Endothelial cell of umbilical vein (primary cell): ENCODE data around the gene LPP. TPM values are rescaled to one million over a fixed set of nuclear protein-coding genes. Genes with fewer than 3 reads are reported as not detected.

Experiments
- BruUV-seq: library from RNA; stranded (reverse); fragments of 400-500 nt; replicated peaks from 2 replicates; lab custom pipeline; 2021; lab: Mats Ljungman, UMichigan
- CTCF ChIA-PET: fragments of 300-600, 350-600 bp; sonication (Branson Sonifier 250); formaldehyde crosslinking; loops from one replicate; lab custom pipeline; 2021; ENCODE audit warnings: antibody characterized with exemption, inconsistent platforms; lab: Charles Lee
- POLR2A ChIA-PET: fragments of 300-600, 350-600 bp; sonication (Branson Sonifier 250); formaldehyde crosslinking; loops from one replicate; lab custom pipeline; 2021; ENCODE audit warnings: antibody characterized with exemption, inconsistent platforms; lab: Charles Lee
- DNase-seq: peaks from one replicate; pipeline ENCODE4 v3.0.0-alpha.2; 2011; ENCODE audit warnings: low read depth, low spot score
- FAIRE-seq: peaks from 2 replicates; lab custom pipeline; 2011; peaks lifted over from hg19 to GRCh38; lab: Jason Lieb, UNC
- H2AFZ ChIP-seq: 2 replicates; pipeline ENCODE4 v1.6.0; 2012; ENCODE audit warnings: low read depth, low read length, control low read depth, inconsistent platforms
- H3K27ac ChIP-seq: 2 replicates; pipeline ENCODE4 v1.5.1; 2011; ENCODE audit warnings: low read depth, mild to moderate bottlenecking, control low read depth, low read length, moderate library complexity; ENCODE audit not compliant: insufficient read depth
- H3K27me3 ChIP-seq, 2 experiments: 2 replicates each; pipeline versions ENCODE4 v1.6.0 to v1.6.1; 2011; ENCODE audit warnings: low read length in 2 of 2, mixed read lengths in 1 of 2; ENCODE audit not compliant: control insufficient read depth in 2 of 2, insufficient read depth in 2 of 2
- H3K36me3 ChIP-seq, 2 experiments: 2 replicates in 1 of 2; 3 replicates in 1 of 2; pipeline ENCODE4 v1.5.1; 2011; ENCODE audit warnings: low read length in 2 of 2, mild to moderate bottlenecking in 1 of 2, moderate library complexity in 1 of 2; ENCODE audit not compliant: control insufficient read depth in 2 of 2, insufficient read depth in 2 of 2; ENCODE audit errors: extremely low read depth in 1 of 2
- H3K4me1 ChIP-seq: 3 replicates; pipeline ENCODE4 v1.5.1; 2011; ENCODE audit warnings: mild to moderate bottlenecking, low read length; ENCODE audit not compliant: control insufficient read depth, insufficient read depth; ENCODE audit errors: extremely low read depth
- H3K4me2 ChIP-seq: 2 replicates; pipeline ENCODE4 v1.6.1; 2011; ENCODE audit warnings: low read length, control low read depth, mixed read lengths; ENCODE audit not compliant: insufficient read depth
- H3K4me3 ChIP-seq, 3 experiments: fragments of 200-600 bp in 1 of 3; sonication (generic), shearing (Covaris generic) in 1 of 3; replicated peaks in 1 of 3; 2 replicates each; pipeline ENCODE4 v1.5.1; 2011 to 2016; ENCODE audit warnings: control low read depth in 3 of 3, low read length in 3 of 3, mild to moderate bottlenecking in 2 of 3, inconsistent platforms in 1 of 3, low read depth in 1 of 3, moderate library complexity in 1 of 3; ENCODE audit not compliant: insufficient read depth in 1 of 3
- H3K79me2 ChIP-seq: 2 replicates; pipeline ENCODE4 v1.6.0; 2012; ENCODE audit warnings: low read length, inconsistent platforms; ENCODE audit not compliant: control insufficient read depth, insufficient read depth
- H3K9ac ChIP-seq: replicated peaks from 2 replicates; pipeline ENCODE3; 2011; ENCODE audit warnings: low read length, control low read depth; ENCODE audit not compliant: insufficient read depth; ENCODE audit errors: extremely low read depth
- H3K9me1 ChIP-seq: replicated peaks from 3 replicates; pipeline ENCODE4 v1.6.0; 2011; ENCODE audit warnings: mild to moderate bottlenecking, low read length; ENCODE audit not compliant: control insufficient read depth, insufficient read depth; ENCODE audit errors: extremely low read depth
- H3K9me3 ChIP-seq: replicated peaks from 2 replicates; pipeline ENCODE4 v1.5.1; 2012; ENCODE audit warnings: low read length, inconsistent platforms; ENCODE audit not compliant: control insufficient read depth, insufficient read depth
- H4K20me1 ChIP-seq: replicated peaks from 2 replicates; pipeline ENCODE3; 2011; ENCODE audit warnings: mild to moderate bottlenecking, low read length; ENCODE audit not compliant: control insufficient read depth, insufficient read depth; ENCODE audit errors: extremely low read depth
- CTCF ChIP-seq, 2 donors: IDR thresholded peaks; 1 replicate in 1 of 2; 2 replicates in 1 of 2; pipeline ENCODE4 v1.5.1; 2011; ENCODE audit warnings: low read length in 2 of 2, mild to moderate bottlenecking in 2 of 2, moderate library complexity in 2 of 2, control low read depth in 1 of 2, inconsistent platforms in 1 of 2, low read depth in 1 of 2; ENCODE audit not compliant: insufficient read depth in 1 of 2; ENCODE audit errors: extremely low read depth in 1 of 2
- EZH2 ChIP-seq: IDR thresholded peaks from 2 replicates; pipeline ENCODE4 v1.6.1; 2012; ENCODE audit warnings: borderline replicate concordance, low read depth, mild to moderate bottlenecking, moderate library complexity, low read length, inconsistent platforms; ENCODE audit not compliant: severe bottlenecking
- FOS ChIP-seq: IDR thresholded peaks from 2 replicates; pipeline ENCODE4 v1.6.1; 2011; ENCODE audit warnings: mild to moderate bottlenecking, low read length, moderate library complexity, borderline replicate concordance; ENCODE audit not compliant: insufficient read depth
- GATA2 ChIP-seq: IDR thresholded peaks from 2 replicates; pipeline ENCODE4 v1.7.0; 2011; ENCODE audit warnings: low read depth, mild to moderate bottlenecking, moderate library complexity, mixed read lengths, low read length; ENCODE audit not compliant: insufficient read length, insufficient read depth
- MAX ChIP-seq: IDR thresholded peaks from 2 replicates; pipeline ENCODE4 v1.6.1; 2011; ENCODE audit not compliant: insufficient read depth, insufficient read length
- MYC ChIP-seq: IDR thresholded peaks from one replicate; pipeline ENCODE4 v1.6.1; 2011; ENCODE audit warnings: mild to moderate bottlenecking, low read depth, low read length
- POLR2A ChIP-seq: IDR thresholded peaks from 2 replicates; pipeline ENCODE4 v1.6.1; 2012; ENCODE audit warnings: low read depth, mild to moderate bottlenecking, control low read depth, low read length
- dilution Hi-C: fragments of 300-500 bp; cut with MboI; formaldehyde crosslinking; loops from one replicate; pipeline ENCODE4 v1.15.0; 2019; ENCODE audit warnings: low sequenced_read_pairs; ENCODE audit not compliant: extremely low pct_ligation_motif_present
- intact Hi-C: fragments of 100-400 bp; cut with micrococcal nuclease; formaldehyde crosslinking; loops from one replicate; pipeline ENCODE4 v1.10.0; 2022
- polyA plus RNA-seq, 4 experiments: library from polyadenylated mRNA; depleted of rRNA in 3 of 4; stranded (reverse) in 3 of 4; unstranded in 1 of 4; fragments of >200 nt; gene quantifications; 2 replicates each; pipeline versions ENCODE4 v1.2.1 to v1.2.3, GENCODE V29; 2011 to 2012; ENCODE audit warnings: missing spikeins in 1 of 4
- total RNA-seq: library from RNA; stranded (reverse); gene quantifications from 2 replicates; pipeline ENCODE4 v1.2.3, GENCODE V29; 2021

Gene LPP
- total and polyA plus RNA-seq, 2 donors (not counting 3 experiments of a cell fraction or from before 2014, with no cell fraction given) = 16.9 to 153 TPM

GRCh38 chr3:188916934-188917401 is 763.0 kb downstream of the LPP start:
- Histone ChIP-seq H4K20me1 (no peaks in the 10 kb centered on the region), H3K27me3 (no peaks in the 10 kb centered on the region), H3K9me3 (no peaks in the 10 kb centered on the region), H3K4me3 (no peak overlapping the region), H3K79me2 (no peaks in the 10 kb centered on the region), H3K4me1 (peaks cover 27% of the 10 kb centered on the region), H3K9ac (no peak overlapping the region), H3K36me3 (no peaks in the 10 kb centered on the region), H3K27ac (no peak overlapping the region), H3K9me1 (no peaks in the 10 kb centered on the region), H2AFZ (no peak overlapping the region), H3K4me2 (peak overlapping the region; percentile 46)
- TF ChIP-seq GATA2 (peak; percentile 53), EZH2 (no peak), FOS (peak; percentile 47)
- DNase-seq (peak; percentile 37), FAIRE-seq (peak; percentile 77)
- POLR2A ChIA-PET = no interaction called here
- dilution Hi-C loops (no loop called here), intact Hi-C loops (loop anchor here (1.0 kb wide), 1 partner anchor 31 kb away; no protein-coding TSS in a partner anchor)
- CTCF ChIA-PET = interaction anchor here (0.8 to 1.4 kb wide), 4 partner anchors 10 to 1176 kb away, joined by 3 read pairs; no protein-coding TSS in a partner anchor
- BruUV-seq = no TSS peak

GRCh38 chr3:188918093-188918492 is 764.1 kb downstream of the LPP start:
- dilution Hi-C loops (no loop called here), intact Hi-C loops (no loop called here)
- FAIRE-seq = no peak
- peaks cover 27% of the 10 kb centered on the region for H3K4me1 ChIP-seq
- H3K4me2 ChIP-seq = no peak overlapping the region
- H3K36me3 ChIP-seq = no peaks in the 10 kb centered on the region
- TF ChIP-seq POLR2A (no peak), GATA2 (peak; percentile 11), CTCF (IDR thresholded peaks at IDR 0.05; ENCODE audit: extremely low read depth in 1 of 2, insufficient read depth in 1 of 2, low read depth in 1 of 2, low read length in 2 of 2) (no peak), EZH2 (no peak), MAX (no peak), MYC (no peak)
- H2AFZ ChIP-seq = no peak overlapping the region
- H3K9ac ChIP-seq = no peak overlapping the region
- no peaks in the 10 kb centered on the region for H3K9me3 ChIP-seq
- BruUV-seq = no TSS peak
- H3K9me1 ChIP-seq = no peaks in the 10 kb centered on the region
- ChIA-PET CTCF (interaction anchor here (1.0 kb wide), 1 partner anchor 9 kb away, joined by 3 read pairs; no protein-coding TSS in a partner anchor), POLR2A (no interaction called here)
- H3K27ac ChIP-seq = no peak overlapping the region
- H4K20me1 ChIP-seq = no peaks in the 10 kb centered on the region
- no peak overlapping the region for H3K4me3 ChIP-seq
- H3K27me3 ChIP-seq = no peaks in the 10 kb centered on the region
- no peak for DNase-seq
- H3K79me2 ChIP-seq = no peaks in the 10 kb centered on the region
